Cardiac muscle cell (in vitro differentiated cells and primary cell): ENCODE results near the gene HSPB1. TPM values are rescaled to one million over a fixed set of nuclear protein-coding genes. Genes with fewer than 3 reads are reported as not detected.
A peak's percentile ranks its signal among the peaks of the same experiment; 100 is the strongest.

Source experiments
- DNase-seq, 2 donors: peaks; one replicate each; pipeline versions ENCODE4 v3.0.0 to v3.0.0-alpha.2; 2010 to 2017; ENCODE audit warnings: low read depth in 1 of 2, low spot score in 1 of 2
- H3K27ac ChIP-seq: fragments of 200-600 bp; sonication (generic); 2 replicates; pipeline ENCODE4 v1.5.1; 2016
- H3K27me3 ChIP-seq: fragments of 200-600 bp; sonication (generic); 2 replicates; pipeline ENCODE4 v1.6.0; 2016; ENCODE audit warnings: control low read depth
- H3K36me3 ChIP-seq: fragments of 200-600 bp; sonication (generic); 2 replicates; pipeline ENCODE4 v1.5.1; 2016; ENCODE audit warnings: control low read depth
- H3K4me1 ChIP-seq: fragments of 200-600 bp; sonication (generic); 2 replicates; pipeline ENCODE4 v1.8.1; 2017; ENCODE audit warnings: low read depth, mild to moderate bottlenecking, mixed run types
- H3K4me3 ChIP-seq: fragments of 200-600 bp; sonication (generic); 2 replicates; pipeline ENCODE4 v1.5.1; 2016; ENCODE audit warnings: mild to moderate bottlenecking
- H3K9me3 ChIP-seq: fragments of 200-600 bp; sonication (generic); 2 replicates; pipeline ENCODE4 v1.5.1; 2017; ENCODE audit warnings: low read depth, mild to moderate bottlenecking, control low read depth
- polyA plus RNA-seq: library from polyadenylated mRNA; unstranded; fragments of >200 nt; fragmentation: Nextera tagmentation; extraction: Ambion mirVana; gene quantifications from 2 replicates; pipeline ENCODE4 v1.2.1, GENCODE V29; 2016
- total RNA-seq: library from RNA; depleted of rRNA; stranded (reverse); fragments of >200 nt; gene quantifications from 2 replicates; pipeline ENCODE4 v1.2.3, GENCODE V29; 2016
- TF ChIP-seq, protein P1 (sequence below): IDR thresholded peaks from 2 replicates; pipeline ENCODE4 v1.5.1; 2012; ENCODE audit warnings: low read depth, mild to moderate bottlenecking, low read length

The HSPB1 gene
- total and polyA plus RNA-seq, 2 experiments from 2014 or later = 1,267 to 3,793 TPM

DNA sequence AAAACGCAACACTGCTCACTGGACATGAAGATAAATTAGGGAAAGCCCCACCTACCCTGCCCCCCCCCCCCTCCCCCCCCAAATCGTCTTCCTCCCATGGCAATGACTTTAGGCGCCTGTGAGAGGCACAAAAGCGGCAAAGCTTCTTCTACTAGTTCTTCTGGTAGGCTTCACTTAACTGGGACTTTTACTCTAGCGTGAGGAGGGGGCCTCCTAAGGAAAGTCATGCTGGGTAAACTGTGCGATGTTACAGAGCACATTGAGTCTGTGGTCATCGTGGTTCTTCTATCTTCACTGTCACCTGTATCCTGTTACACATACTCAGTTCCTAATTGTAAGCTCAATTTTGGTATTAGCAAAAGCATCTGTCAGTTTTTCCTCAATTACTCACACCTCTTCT lies 25.1 kb downstream of the HSPB1 start:
- H3K27me3 ChIP-seq = no peaks in the 10 kb centered on the region
- TF ChIP-seq, protein P1, sequence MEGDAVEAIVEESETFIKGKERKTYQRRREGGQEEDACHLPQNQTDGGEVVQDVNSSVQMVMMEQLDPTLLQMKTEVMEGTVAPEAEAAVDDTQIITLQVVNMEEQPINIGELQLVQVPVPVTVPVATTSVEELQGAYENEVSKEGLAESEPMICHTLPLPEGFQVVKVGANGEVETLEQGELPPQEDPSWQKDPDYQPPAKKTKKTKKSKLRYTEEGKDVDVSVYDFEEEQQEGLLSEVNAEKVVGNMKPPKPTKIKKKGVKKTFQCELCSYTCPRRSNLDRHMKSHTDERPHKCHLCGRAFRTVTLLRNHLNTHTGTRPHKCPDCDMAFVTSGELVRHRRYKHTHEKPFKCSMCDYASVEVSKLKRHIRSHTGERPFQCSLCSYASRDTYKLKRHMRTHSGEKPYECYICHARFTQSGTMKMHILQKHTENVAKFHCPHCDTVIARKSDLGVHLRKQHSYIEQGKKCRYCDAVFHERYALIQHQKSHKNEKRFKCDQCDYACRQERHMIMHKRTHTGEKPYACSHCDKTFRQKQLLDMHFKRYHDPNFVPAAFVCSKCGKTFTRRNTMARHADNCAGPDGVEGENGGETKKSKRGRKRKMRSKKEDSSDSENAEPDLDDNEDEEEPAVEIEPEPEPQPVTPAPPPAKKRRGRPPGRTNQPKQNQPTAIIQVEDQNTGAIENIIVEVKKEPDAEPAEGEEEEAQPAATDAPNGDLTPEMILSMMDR = no peak

DNA sequence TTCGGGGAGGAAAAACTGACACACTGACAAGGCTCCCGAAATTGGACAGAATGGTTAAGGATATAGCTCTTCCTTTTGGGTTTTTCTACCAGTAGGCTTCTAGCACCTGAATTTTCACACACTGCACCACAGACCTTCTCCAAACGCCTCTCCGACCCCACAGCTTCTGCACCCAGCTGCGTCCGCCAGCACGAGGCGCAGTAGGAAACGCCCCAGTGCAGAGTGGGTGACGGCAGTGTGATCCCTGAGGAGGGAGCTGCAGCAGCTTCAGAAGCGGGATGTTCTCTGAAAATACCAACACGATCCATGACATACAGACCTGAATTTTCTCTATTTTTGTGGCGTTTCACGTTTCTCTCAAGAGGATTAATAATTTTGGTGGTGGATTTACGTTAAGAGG lies 25.9 kb downstream of the HSPB1 start:
- Histone ChIP-seq H3K27me3 (no peaks in the 10 kb centered on the region), H3K36me3 (peaks cover 13% of the 10 kb centered on the region), H3K4me1 (peaks cover 36% of the 10 kb centered on the region), H3K27ac (peak overlapping the region; percentile 54), H3K9me3 (no peaks in the 10 kb centered on the region), H3K4me3 (no peak overlapping the region)
- TF ChIP-seq, protein P1 = no peak
- no peak for DNase-seq

More for the DNA sequence above, 25.1 kb downstream of the HSPB1 start:
- H3K4me1 ChIP-seq = peaks cover 29% of the 10 kb centered on the region
- DNase-seq = no peak
- H3K4me3 ChIP-seq = no peak overlapping the region
- H3K9me3 ChIP-seq = no peaks in the 10 kb centered on the region
- H3K27ac ChIP-seq = peak overlapping the region; percentile 17
- peaks cover 13% of the 10 kb centered on the region for H3K36me3 ChIP-seq

DNA sequence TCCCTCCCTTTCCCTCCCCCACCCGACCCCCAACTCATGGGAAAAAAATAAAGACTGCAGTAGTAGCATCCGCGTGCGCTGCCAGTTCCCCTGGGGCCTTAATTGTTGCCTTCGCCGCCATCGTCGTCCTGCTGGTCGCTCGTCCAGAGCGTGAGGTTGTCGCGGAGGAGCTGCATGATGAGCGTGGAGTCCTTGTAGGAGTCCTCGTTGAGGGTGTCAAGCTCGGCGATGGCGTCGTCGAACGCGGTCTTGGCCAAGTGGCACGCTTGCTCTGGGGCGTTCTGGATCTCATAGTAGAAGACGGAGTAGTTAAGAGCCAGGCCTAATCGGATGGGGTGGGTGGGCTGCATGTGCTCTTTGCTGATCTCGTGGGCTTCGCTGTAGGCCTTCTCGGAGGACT lies 27.0 kb downstream of the HSPB1 start:
- H3K4me3 ChIP-seq = no peak overlapping the region
- H3K27me3 ChIP-seq = no peaks in the 10 kb centered on the region
- H3K27ac ChIP-seq = no peak overlapping the region
- DNase-seq = no peak
- TF ChIP-seq, protein P1 = no peak
- peaks cover 45% of the 10 kb centered on the region for H3K4me1 ChIP-seq
- H3K36me3 ChIP-seq = peaks cover 13% of the 10 kb centered on the region
- H3K9me3 ChIP-seq = no peaks in the 10 kb centered on the region

DNA sequence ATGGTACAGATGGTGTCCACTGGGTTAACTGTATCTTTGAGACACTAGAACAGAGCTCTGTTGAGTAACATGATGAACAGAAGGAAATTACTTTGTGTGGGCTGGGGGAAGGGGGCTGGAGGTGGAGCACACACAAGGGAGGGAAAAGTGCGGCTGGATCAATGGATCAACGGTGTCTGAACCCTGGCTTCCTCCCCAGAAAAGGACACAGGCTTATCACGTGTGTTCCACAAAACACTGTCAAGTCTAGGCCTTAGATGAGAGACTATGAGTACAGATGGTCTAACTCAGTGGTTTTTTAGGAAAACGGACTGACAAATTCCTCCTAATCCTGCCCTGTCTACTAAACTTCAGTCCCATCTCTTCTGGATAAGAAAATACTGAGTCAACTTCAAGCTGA lies 27.8 kb downstream of the HSPB1 start:
- H3K27me3 ChIP-seq = no peaks in the 10 kb centered on the region
- peak in 1 of 2 donors; percentile 22 for DNase-seq
- TF ChIP-seq, protein P1 = no peak
- H3K27ac ChIP-seq = peak overlapping the region; percentile 53
- H3K4me3 ChIP-seq = no peak overlapping the region
- H3K9me3 ChIP-seq = no peaks in the 10 kb centered on the region
- H3K36me3 ChIP-seq = peaks cover 10% of the 10 kb centered on the region
- peaks cover 53% of the 10 kb centered on the region for H3K4me1 ChIP-seq

DNA sequence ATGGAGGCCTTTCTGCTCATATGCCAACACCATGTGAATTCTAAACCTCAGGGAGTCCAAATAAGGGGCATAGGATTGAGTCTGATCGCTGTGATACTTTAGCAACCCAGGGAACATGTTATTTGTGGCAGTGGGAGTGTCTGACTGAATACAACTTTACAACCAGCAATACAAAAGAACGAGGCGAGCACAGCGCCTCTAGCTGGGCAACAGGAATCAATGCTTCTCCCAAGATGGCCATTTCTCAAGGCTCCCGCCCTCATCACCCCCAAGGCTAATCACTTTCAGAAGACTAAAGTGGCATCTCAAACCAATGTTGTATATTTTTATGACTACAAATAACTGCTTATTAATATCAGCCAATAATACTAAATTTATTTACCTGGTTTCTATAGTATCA lies 28.2 kb downstream of the HSPB1 start:
- Histone ChIP-seq H3K9me3 (no peaks in the 10 kb centered on the region), H3K4me3 (no peak overlapping the region), H3K4me1 (peaks cover 57% of the 10 kb centered on the region), H3K27me3 (no peaks in the 10 kb centered on the region), H3K36me3 (peaks cover 10% of the 10 kb centered on the region), H3K27ac (peak overlapping the region; percentile 53)
- TF ChIP-seq, protein P1 = no peak
- DNase-seq = no peak

DNA sequence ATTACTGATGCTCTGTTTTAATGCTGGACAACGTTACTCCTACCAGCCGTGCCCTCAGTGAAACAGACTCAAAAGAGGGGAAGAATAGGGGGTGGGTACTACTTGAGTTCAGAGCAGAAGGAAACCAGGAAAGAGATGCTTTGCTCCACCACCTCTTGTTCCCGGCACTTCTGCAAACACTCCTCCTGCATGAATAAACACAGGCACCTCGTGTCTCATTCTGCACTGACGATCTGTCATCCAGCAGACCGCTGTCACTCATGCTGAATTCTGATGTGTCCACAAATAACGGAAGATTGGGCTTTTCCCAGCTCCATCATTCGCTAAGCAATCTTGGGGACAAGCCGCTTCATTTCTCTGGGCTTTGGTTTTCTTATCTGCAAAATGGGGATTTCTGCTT lies 29.6 kb downstream of the HSPB1 start:
- no peak for DNase-seq
- Histone ChIP-seq H3K4me3 (no peak overlapping the region), H3K36me3 (peaks cover 3% of the 10 kb centered on the region), H3K27ac (peak overlapping the region; percentile 59), H3K27me3 (no peaks in the 10 kb centered on the region), H3K9me3 (no peaks in the 10 kb centered on the region), H3K4me1 (peaks cover 69% of the 10 kb centered on the region)
- TF ChIP-seq, protein P1 = no peak
